SK-N-MC (cell line): ENCODE measurements around the gene BEST4.
"Not testable (repeated sequence)": the region's sequence is repeated elsewhere in the genome, so short reads cannot be mapped to it uniquely, and the experiment has no call there.

Experiments
- DNase-seq: peaks from one replicate; pipeline ENCODE4 v3.0.0-alpha.2; 2011; ENCODE audit warnings: low read depth, low spot score
- H3K27ac ChIP-seq: fragments of 200-600 bp; sonication (generic); 2 replicates; pipeline ENCODE4 v1.5.1; 2016; ENCODE audit warnings: mixed run types
- H3K36me3 ChIP-seq: fragments of 200-600 bp; sonication (generic); 2 replicates; pipeline ENCODE4 v1.6.1; 2017; ENCODE audit warnings: antibody characterized with exemption, low read length, mixed read lengths; ENCODE audit not compliant: insufficient read depth
- H3K4me3 ChIP-seq: fragments of 200-600 bp; sonication (generic); 2 replicates; pipeline ENCODE4 v1.5.1; 2016
- H3K9ac ChIP-seq: fragments of 200-600 bp; sonication (generic); 2 replicates; pipeline ENCODE4 v1.8.0; 2017; ENCODE audit warnings: mixed run types, mixed read lengths; ENCODE audit not compliant: insufficient read length
- H3K9me3 ChIP-seq: fragments of 200-600 bp; sonication (generic); 2 replicates; pipeline ENCODE4 v1.6.1; 2017; ENCODE audit warnings: low read depth, mild to moderate bottlenecking, antibody characterized with exemption, low read length, moderate library complexity, mixed read lengths
- EZH2 ChIP-seq: fragments of 200-600 bp; sonication (generic); IDR thresholded peaks from one replicate; pipeline ENCODE4 v1.6.1; 2017; ENCODE audit warnings: antibody characterized with exemption
- FOXP2 ChIP-seq: optimal IDR thresholded peaks from 2 replicates; pipeline ENCODE3; 2011; ENCODE audit warnings: mild to moderate bottlenecking, moderate library complexity; ENCODE audit not compliant: insufficient read depth; ENCODE audit errors: extremely low read length, control extremely low read depth
- POLR2AphosphoS5 ChIP-seq: IDR thresholded peaks from 2 replicates; pipeline ENCODE4 v1.6.1; 2012; ENCODE audit warnings: mild to moderate bottlenecking, low read depth, low read length, borderline replicate concordance

The BEST4 gene

DNA sequence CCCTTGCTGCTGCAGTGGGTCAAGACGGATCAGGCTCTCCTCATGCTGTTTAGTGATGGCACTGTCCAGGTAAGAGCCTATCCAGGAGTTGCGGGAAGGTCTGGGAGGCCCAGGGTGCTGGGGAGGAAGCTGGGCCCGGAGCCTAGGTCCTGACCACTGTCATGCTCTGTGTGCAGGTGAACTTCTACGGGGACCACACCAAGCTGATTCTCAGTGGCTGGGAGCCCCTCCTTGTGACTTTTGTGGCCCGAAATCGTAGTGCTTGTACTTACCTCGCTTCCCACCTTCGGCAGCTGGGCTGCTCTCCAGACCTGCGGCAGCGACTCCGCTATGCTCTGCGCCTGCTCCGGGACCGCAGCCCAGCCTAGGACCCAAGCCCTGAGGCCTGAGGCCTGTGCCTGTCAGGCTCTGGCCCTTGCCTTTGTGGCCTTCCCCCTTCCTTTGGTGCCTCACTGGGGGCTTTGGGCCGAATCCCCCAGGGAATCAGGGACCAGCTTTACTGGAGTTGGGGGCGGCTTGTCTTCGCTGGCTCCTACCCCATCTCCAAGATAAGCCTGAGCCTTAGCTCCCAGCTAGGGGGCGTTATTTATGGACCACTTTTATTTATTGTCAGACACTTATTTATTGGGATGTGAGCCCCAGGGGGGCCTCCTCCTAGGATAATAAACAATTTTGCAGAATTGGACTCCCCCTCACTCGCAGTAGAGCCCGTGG is 17.5 kb upstream of the BEST4 start:
- Histone ChIP-seq H3K27ac (no peak overlapping the region), H3K36me3 (no peaks in the 10 kb centered on the region; the same call in 1 of the 2 replicates), H3K4me3 (no peak overlapping the region)

DNA sequence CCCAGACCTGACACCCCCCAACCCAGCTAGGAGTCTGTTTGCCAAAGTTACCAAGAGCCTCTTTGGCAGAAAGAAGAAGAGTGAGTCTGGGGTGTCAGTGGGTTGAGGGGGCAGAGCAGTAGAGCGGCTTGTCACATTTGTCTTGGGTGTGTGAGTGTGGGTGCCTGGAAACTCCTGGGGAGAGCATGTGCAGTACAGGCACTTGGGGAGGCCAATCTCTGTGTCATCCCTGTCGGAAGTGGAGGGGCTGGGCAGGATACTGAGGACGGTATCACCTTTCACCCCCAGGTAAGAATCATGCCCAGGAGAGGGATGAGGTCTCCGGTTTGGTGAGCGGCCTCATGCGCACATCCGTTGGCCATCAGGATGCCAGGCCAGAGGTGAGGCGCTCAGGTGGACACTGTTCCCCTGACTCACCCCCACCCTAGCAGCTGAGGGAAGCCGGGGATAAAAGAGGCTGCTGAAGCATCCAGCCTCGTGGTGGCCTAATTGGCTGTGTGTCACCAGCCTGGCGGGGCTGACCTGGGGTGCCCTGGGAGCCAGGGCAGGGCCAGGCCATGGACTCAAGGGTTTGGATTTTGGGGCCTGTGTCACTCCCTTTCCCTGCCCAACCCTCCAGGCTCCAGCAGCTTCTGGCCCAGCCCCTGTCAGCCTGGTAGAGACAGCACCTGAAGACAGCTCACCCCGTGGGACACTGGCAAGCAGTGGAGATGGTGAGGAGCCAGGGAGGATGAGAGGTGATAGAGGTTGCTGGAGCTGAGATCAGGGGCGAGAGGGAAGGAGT is 15.5 kb upstream of the BEST4 start:
- Histone ChIP-seq H3K36me3 (no peaks in the 10 kb centered on the region; the same call in 1 of the 2 replicates), H3K27ac (no peak overlapping the region), H3K9me3 (no peaks in the 10 kb centered on the region), H3K9ac (no peak overlapping the region), H3K4me3 (no peak overlapping the region)
- DNase-seq: no peak
- TF ChIP-seq EZH2 (no peak), POLR2AphosphoS5 (no peak), FOXP2 (no peak)

More for the DNA sequence above, 17.5 kb upstream of the BEST4 start:
- H3K9ac ChIP-seq: no peak overlapping the region
- DNase-seq: no peak
- no peaks in the 10 kb centered on the region for H3K9me3 ChIP-seq
- TF ChIP-seq FOXP2 (no peak), POLR2AphosphoS5 (no peak), EZH2 (no peak)

DNA sequence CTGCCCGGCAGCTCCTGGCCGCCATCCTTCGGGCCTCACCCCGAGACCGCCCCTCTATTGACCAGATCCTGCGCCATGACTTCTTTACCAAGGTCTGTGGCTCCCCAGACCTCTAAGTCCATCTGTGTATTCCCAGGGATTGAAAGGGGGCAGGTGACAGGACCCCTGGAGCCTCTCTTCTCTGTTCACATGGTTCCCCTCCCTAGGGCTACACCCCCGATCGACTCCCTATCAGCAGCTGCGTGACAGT is 15.0 kb upstream of the BEST4 start:
- Histone ChIP-seq H3K9me3 (no peaks in the 10 kb centered on the region), H3K4me3 (no peak overlapping the region), H3K36me3 (no peaks in the 10 kb centered on the region; the same call in 1 of the 2 replicates), H3K9ac (no peak overlapping the region), H3K27ac (no peak overlapping the region)
- no peak for TF ChIP-seq EZH2
- no peak for TF ChIP-seq POLR2AphosphoS5
- TF ChIP-seq FOXP2: no peak
- DNase-seq: no peak

DNA sequence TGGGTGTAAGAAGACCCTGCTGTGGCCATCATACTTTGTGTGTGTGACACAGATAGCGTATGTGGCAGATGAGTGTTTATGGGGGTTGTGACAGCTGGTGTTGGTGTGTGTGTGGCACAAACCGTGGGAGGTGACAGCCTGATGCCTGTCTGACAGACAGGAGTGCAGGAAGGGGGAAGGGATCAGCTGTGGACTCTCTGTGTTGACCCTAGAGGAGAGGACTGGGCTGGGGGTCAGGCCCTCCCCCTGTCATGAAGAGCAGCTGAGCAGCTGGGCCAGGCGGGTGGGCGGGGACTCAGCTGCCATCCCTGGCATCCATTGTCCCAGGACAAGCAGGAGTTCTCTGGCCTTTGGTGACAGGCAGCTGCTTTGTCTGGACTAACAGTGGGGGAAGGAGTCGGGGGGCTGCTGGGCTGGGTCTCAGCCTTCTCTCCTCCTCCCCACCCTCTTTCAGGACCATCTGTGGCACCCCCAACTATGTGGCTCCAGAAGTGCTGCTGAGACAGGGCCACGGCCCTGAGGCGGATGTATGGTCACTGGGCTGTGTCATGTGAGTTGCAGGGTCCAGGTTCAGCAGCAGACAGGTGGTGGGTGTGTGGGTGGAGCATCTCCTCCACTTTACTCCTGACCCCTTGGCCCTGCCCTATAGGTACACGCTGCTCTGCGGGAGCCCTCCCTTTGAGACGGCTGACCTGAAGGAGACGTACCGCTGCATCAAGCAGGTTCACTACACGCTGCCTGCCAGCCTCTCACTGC is 14.5 kb upstream of the BEST4 start:
- no peak overlapping the region for H3K27ac ChIP-seq
- no peaks in the 10 kb centered on the region; the same call in 1 of the 2 replicates for H3K36me3 ChIP-seq
- no peak overlapping the region for H3K9ac ChIP-seq
- H3K9me3 ChIP-seq: no peaks in the 10 kb centered on the region
- DNase-seq: no peak
- TF ChIP-seq EZH2 (no peak), FOXP2 (no peak), POLR2AphosphoS5 (no peak)
- no peak overlapping the region for H3K4me3 ChIP-seq

DNA sequence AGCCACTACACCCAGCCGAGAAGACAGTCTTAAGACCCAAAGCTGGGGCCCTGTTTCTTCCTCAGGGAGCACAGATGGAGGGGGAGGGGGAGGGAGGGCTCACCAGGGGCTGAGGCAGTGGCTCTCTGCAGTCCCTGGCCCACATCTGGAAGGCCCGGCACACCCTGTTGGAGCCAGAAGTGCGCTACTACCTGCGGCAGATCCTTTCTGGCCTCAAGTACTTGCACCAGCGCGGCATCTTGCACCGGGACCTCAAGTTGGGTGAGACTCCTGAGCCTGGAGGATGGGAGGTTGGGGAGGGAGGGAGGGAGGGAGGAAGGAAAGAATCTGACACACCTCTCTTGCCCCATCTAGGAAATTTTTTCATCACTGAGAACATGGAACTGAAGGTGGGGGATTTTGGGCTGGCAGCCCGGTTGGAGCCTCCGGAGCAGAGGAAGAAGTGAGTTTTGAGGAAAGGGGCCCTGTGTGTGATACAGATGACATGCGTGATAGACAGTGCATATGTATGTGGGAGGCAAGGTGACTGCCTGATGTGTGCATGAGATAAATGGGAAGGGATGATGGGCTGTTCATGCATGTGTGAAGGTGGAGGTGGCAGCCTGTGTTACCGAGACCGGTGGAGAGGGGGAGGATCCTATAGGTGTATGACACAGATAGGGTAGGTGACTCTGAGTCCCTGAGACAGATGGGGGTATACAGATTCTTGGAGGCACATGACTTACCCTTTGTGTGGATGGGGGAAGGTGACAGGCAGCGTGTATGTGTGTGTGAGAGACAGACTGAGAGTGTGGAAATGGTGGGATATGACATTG is 13.7 kb upstream of the BEST4 start:
- Histone ChIP-seq H3K9me3 (no peaks in the 10 kb centered on the region), H3K4me3 (no peak overlapping the region), H3K9ac (no peak overlapping the region), H3K27ac (no peak overlapping the region), H3K36me3 (no peaks in the 10 kb centered on the region; the same call in 1 of the 2 replicates)
- TF ChIP-seq POLR2AphosphoS5 (no peak), FOXP2 (no peak), EZH2 (no peak)
- DNase-seq: no peak

DNA sequence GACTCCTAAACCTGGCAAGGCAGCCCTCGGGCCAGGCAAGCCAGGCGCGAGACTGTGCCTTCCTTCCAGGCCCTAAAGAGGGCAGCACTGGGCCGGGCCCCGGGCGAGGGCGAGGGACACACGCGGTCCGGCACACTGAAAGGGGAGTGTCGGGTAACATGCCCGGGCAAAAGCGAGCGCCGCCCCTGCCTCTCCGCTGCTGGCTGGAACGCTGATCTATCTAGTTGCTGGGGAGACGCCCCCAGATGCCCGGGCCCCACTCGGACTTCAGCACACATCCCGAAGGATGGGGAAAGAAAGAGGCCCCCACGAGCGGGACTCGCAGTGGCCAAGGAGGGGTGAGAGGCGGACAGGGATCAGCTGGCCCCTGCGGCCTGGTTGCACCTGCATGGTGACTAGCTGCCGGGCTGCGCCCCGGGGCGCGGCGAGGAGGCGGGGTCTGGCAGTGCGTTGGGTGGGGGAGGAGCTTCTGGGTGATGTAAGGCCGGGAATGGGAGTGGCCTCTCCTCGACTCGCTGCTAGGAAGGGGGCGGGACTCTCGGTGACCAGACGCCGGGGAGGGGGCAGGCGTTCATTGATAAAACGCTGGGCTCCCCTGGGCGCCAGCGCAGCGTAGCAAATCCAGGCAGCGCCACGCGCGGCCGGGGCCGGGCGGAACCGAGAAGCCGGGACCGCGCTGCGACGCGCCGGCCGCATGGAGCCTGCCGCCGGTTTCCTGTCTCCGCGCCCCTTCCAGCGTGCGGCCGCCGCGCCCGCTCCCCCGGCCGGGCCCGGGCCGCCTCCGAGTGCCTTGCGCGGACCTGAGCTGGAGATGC is 12.0 kb upstream of the BEST4 start, which contains the start of gene PLK3:
Gene PLK3, plus strand, starts transcription at position 608 of the 815 bp plus-strand sequence. Its CDS starts 87 bp downstream, at position 695.
- peak within 1 kb of the TSS; percentile 82 for H3K9ac ChIP-seq
- DNase-seq: peak; percentile 76
- no peaks in the 10 kb centered on the region; the same call in 1 of the 2 replicates for H3K36me3 ChIP-seq
- TF ChIP-seq POLR2AphosphoS5 (peak; percentile 84), FOXP2 (no peak), EZH2 (no peak)
- no peaks in the 10 kb centered on the region for H3K9me3 ChIP-seq
- peak within 1 kb of the TSS; percentile 73 for H3K27ac ChIP-seq
- peak within 1 kb of the TSS; percentile 94 for H3K4me3 ChIP-seq

DNA sequence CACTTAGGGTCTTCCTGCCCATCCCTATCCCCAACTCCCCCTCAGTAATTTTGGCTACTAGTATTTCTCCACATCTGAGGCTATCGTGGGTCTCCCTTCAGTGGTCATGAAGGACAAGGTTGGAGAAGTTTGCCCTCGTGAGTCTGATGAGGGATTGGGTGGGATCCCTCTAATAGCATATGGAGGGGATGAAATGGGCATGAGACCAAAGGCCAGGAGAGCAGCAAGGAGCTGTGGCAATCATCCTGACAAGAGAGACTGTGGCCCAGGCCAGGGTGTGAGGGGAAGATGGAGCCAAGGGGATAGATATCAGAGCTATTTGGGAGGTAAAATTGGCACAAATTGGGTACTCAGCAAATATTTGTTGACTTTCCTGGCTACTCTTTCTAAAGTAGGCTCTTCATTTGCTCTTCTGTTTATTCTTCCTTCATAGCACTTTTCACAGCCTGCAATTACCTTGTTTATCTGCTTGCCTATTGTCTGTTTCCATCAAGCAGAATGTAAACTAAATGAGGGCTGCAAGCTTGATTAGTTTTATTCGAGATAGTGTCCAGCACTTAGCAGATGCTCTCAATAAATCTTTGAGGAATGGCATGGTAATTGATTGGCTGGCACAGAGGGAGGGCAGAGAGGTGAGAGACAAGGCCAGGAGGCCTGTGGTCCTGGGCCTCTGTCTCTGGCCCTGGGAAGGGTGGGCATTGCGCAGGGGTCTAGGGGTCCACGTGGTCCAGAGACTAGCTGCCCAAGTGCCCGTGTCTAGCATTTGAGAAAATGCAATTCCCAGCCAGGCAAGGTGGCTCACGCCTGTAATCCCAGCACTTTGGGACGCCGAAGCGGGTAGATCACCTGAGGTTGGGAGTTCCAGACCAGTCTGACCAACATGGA is 10.8 kb upstream of the BEST4 start:
- Histone ChIP-seq H3K9ac (no peak overlapping the region), H3K9me3 (no peaks in the 10 kb centered on the region), H3K27ac (no peak overlapping the region), H3K4me3 (no peak overlapping the region), H3K36me3 (no peaks in the 10 kb centered on the region)
- DNase-seq: no peak
- no peak for TF ChIP-seq FOXP2
- TF ChIP-seq EZH2: no peak
- TF ChIP-seq POLR2AphosphoS5: no peak

DNA sequence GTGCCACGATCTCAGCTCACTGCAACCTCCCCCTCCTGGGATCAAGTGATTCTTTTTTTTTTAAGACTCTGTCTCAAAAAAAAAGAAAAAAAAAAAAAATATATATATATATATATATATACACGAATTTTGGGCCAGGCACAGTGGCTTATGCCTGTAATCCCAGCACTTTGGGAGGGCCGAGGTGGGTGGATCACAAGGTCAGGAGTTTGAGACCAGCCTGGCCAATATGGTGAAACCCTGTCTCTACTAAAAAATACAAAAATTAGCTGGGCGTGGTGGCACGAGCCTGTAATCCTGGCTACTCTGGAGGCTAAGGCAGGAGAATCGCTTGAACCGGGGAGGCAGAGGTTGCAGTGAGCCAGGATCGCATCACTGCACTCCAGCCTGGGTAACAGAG is 9.9 kb upstream of the BEST4 start:
- H3K9ac ChIP-seq, H3K36me3 ChIP-seq, H3K9me3 ChIP-seq, H3K27ac ChIP-seq, H3K4me3 ChIP-seq, DNase-seq: not testable (repeated sequence)
